ENCODE results near the gene DRICH1. TPM values are rescaled to one million over a fixed set of nuclear protein-coding genes. Genes with fewer than 3 reads are reported as not detected.
"Not testable (repeated sequence)": the region's sequence is repeated elsewhere in the genome, so short reads cannot be mapped to it uniquely, and the experiment has no call there.

DRICH1 gene
- under 1 TPM in 1 of 2 experiments, not detected in 1; 0.19 TPM for total RNA-seq

- CTCF ChIA-PET = no interaction called here
- POLR2A ChIA-PET = no interaction called here
Measured at GRCh38 chr22:23632178-23632577, at the start of gene DRICH1. Gene DRICH1 (minus strand): TSS chr22:23632321. CDS start chr22:23632023, 298 bp downstream.

GRCh38 chr22:23681026-23681809 lies 49.1 kb upstream of the DRICH1 start:
- ChIA-PET CTCF (interaction anchor here (1.2 kb wide), 1 partner anchor 168 kb away, joined by 4 read pairs; no protein-coding TSS in a partner anchor), POLR2A (interaction anchor here (0.5 kb wide), 1 partner anchor 213 kb away, joined by 3 read pairs; the partner anchor contains the start of gene MIF)

GRCh38 chr22:23678133-23678532 lies 46.0 kb upstream of the DRICH1 start:
- CTCF ChIA-PET = no interaction called here
- POLR2A ChIA-PET = no interaction called here

GRCh38 chr22:23677701-23677995 lies 45.5 kb upstream of the DRICH1 start:
- CTCF ChIA-PET = no interaction called here
- POLR2A ChIA-PET = no interaction called here

- CTCF ChIA-PET, POLR2A ChIA-PET: not testable (repeated sequence)
Measured at GRCh38 chr22:23676841-23677700, 45.0 kb upstream of the DRICH1 start.

- ChIA-PET CTCF (no interaction called here), POLR2A (no interaction called here)
Measured at GRCh38 chr22:23675502-23676415, 43.6 kb upstream of the DRICH1 start.

- POLR2A ChIA-PET, CTCF ChIA-PET: not testable (repeated sequence)
Measured at GRCh38 chr22:23674886-23675501, 42.9 kb upstream of the DRICH1 start.

- POLR2A ChIA-PET = no interaction called here
- CTCF ChIA-PET = no interaction called here
Measured at GRCh38 chr22:23673826-23674690, 41.9 kb upstream of the DRICH1 start.

- CTCF ChIA-PET = no interaction called here
- POLR2A ChIA-PET = no interaction called here
Measured at GRCh38 chr22:23673050-23673620, 41.0 kb upstream of the DRICH1 start.

GRCh38 chr22:23672307-23673049 lies 40.4 kb upstream of the DRICH1 start:
- CTCF ChIA-PET, POLR2A ChIA-PET: not testable (repeated sequence)

- POLR2A ChIA-PET, CTCF ChIA-PET: not testable (repeated sequence)
Measured at GRCh38 chr22:23671387-23671786, 39.3 kb upstream of the DRICH1 start.

GRCh38 chr22:23670378-23671295 lies 38.5 kb upstream of the DRICH1 start:
- CTCF ChIA-PET = no interaction called here
- POLR2A ChIA-PET = no interaction called here

- POLR2A ChIA-PET, CTCF ChIA-PET: not testable (repeated sequence)
Measured at GRCh38 chr22:23660381-23660780, 28.3 kb upstream of the DRICH1 start.

GRCh38 chr22:23657727-23658126 lies 25.6 kb upstream of the DRICH1 start:
- ChIA-PET POLR2A (no interaction called here), CTCF (no interaction called here)

GRCh38 chr22:23655891-23656475 lies 23.9 kb upstream of the DRICH1 start:
- POLR2A ChIA-PET = no interaction called here
- CTCF ChIA-PET = no interaction called here

- ChIA-PET CTCF (no interaction called here), POLR2A (no interaction called here)
Measured at GRCh38 chr22:23652711-23653110, 20.6 kb upstream of the DRICH1 start.

- CTCF ChIA-PET = no interaction called here
- POLR2A ChIA-PET = no interaction called here
Measured at GRCh38 chr22:23652286-23652685, 20.2 kb upstream of the DRICH1 start.
